Fibroblast of lung (primary cell): ENCODE data around the gene ZBTB12.
"Not testable (repeated sequence)": the region's sequence is repeated elsewhere in the genome, so short reads cannot be mapped to it uniquely, and the experiment has no call there.

Source experiments
- EZH2 ChIP-seq: IDR thresholded peaks from 2 replicates; pipeline ENCODE4 v1.5.1; 2012; ENCODE audit warnings: low read length, control low read depth, mild to moderate bottlenecking; ENCODE audit errors: missing control alignments
- TF ChIP-seq, protein P1 (sequence below), 2 donors: IDR thresholded peaks in 1 of 2; conservative IDR thresholded peaks in 1 of 2; 1 replicate in 1 of 2; 2 replicates in 1 of 2; pipeline ENCODE4 v1.5.1; 2011 to 2012; ENCODE audit warnings: low read length in 2 of 2, control low read depth in 1 of 2, inconsistent platforms in 1 of 2, low read depth in 1 of 2, mild to moderate bottlenecking in 1 of 2

DNA sequence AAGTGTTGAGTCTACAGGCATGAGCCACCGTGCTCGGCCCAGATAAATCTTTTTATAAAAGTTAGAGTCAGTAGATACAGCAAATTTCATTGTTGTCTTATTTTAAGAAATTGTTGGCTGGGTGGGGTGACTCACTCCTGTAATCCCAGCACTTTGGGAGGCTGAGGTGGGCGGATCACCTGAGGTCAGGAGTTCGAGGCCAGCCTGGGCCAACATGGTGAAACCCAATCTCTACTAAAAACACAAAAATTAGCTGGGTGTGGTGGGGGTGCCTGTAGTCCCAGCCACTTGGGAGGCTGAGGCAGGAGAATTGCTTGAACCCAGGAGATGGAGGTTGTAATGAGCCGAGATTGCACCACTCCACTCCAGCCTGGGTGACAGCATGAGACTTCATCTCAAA is 6.4 kb upstream of the ZBTB12 start:
- TF ChIP-seq, protein P1, sequence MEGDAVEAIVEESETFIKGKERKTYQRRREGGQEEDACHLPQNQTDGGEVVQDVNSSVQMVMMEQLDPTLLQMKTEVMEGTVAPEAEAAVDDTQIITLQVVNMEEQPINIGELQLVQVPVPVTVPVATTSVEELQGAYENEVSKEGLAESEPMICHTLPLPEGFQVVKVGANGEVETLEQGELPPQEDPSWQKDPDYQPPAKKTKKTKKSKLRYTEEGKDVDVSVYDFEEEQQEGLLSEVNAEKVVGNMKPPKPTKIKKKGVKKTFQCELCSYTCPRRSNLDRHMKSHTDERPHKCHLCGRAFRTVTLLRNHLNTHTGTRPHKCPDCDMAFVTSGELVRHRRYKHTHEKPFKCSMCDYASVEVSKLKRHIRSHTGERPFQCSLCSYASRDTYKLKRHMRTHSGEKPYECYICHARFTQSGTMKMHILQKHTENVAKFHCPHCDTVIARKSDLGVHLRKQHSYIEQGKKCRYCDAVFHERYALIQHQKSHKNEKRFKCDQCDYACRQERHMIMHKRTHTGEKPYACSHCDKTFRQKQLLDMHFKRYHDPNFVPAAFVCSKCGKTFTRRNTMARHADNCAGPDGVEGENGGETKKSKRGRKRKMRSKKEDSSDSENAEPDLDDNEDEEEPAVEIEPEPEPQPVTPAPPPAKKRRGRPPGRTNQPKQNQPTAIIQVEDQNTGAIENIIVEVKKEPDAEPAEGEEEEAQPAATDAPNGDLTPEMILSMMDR (conservative IDR thresholded peaks at IDR 0.05 in 1 of 2, IDR thresholded peaks at IDR 0.05 in 1 of 2; ENCODE audit: low read depth in 1 of 2, low read length in 2 of 2) = not testable (repeated sequence)
- not testable (repeated sequence) for TF ChIP-seq EZH2
